ENCODE results near the gene ERF. TPM values are rescaled to one million over a fixed set of nuclear protein-coding genes. Genes with fewer than 3 reads are reported as not detected.
A peak's percentile ranks its signal among the peaks of the same experiment; 100 is the strongest.

ERF gene
- total and polyA plus RNA-seq, 2 of the 4 experiments (the other 2 are of a cell fraction), result 5.2 to 32.4 TPM

GRCh38 chr19:42217520-42218437, 37.1 kb downstream of the ERF start, which contains the start of gene DEDD2:
Gene DEDD2, minus strand, starts transcription at chr19:42217677. Its CDS starts 670 bp downstream, at chr19:42217007.
- Histone ChIP-seq H3K18ac (ENCODE audit: low read depth, low read length) (peak within 1 kb of the TSS; percentile 87), H2BK120ac (ENCODE audit: low read depth, low read length) (peak within 1 kb of the TSS; percentile 92), H3K56ac (ENCODE audit: extremely low read depth, insufficient read depth, low read length) (peak within 1 kb of the TSS; percentile 62), H3K27me3 (ENCODE audit: control insufficient read depth, insufficient read depth, low read length) (no peaks in the 10 kb centered on the region), H2AK5ac (ENCODE audit: low read depth, low read length) (peak within 1 kb of the TSS; percentile 99), H3K14ac (replicated peaks; ENCODE audit: low read depth, low read length) (peak within 1 kb of the TSS; percentile 79), H4K5ac (ENCODE audit: low read depth, low read length) (peak within 1 kb of the TSS; percentile 92), H3K36me3 (ENCODE audit: control insufficient read depth, insufficient read depth, low read length) (peaks cover 4% of the 10 kb centered on the region), H3K27ac (ENCODE audit: insufficient read depth, low read length) (peak within 1 kb of the TSS; percentile 65), H3K23ac (ENCODE audit: low read depth, low read length) (peak within 1 kb of the TSS; percentile 79), H2BK20ac (ENCODE audit: low read depth, low read length) (peak within 1 kb of the TSS; percentile 7), H3K9me3 (ENCODE audit: control insufficient read depth, insufficient read depth, low read length) (no peaks in the 10 kb centered on the region), H3K9me1 (ENCODE audit: insufficient read depth, low read length) (peaks cover 7% of the 10 kb centered on the region), H2BK5ac (ENCODE audit: low read depth, low read length, poor library complexity, severe bottlenecking) (peak within 1 kb of the TSS; percentile 80), H4K20me1 (ENCODE audit: insufficient read depth, low read length) (peaks cover 8% of the 10 kb centered on the region), H2BK15ac (ENCODE audit: low read depth, low read length) (peak within 1 kb of the TSS; percentile 16; the same call in 1 of the 3 replicates), H2AK9ac (replicated peaks; ENCODE audit: low read depth, low read length, poor library complexity) (peak within 1 kb of the TSS; percentile 92), H3K9ac (ENCODE audit: low read depth, low read length) (peak within 1 kb of the TSS; percentile 74), H4K91ac (ENCODE audit: insufficient read depth, low read depth, low read length) (peak within 1 kb of the TSS; percentile 92), H3K4me3 (ENCODE audit: insufficient read depth, low read depth, low read length) (peak within 1 kb of the TSS; percentile 77), H3K4ac (ENCODE audit: low read depth, low read length) (peak within 1 kb of the TSS; percentile 89), H2AFZ (replicated peaks; ENCODE audit: low read length, poor library complexity) (peak within 1 kb of the TSS; percentile 67), H3K4me2 (ENCODE audit: low read depth, low read length) (peak within 1 kb of the TSS; percentile 67), H4K8ac (ENCODE audit: low read depth in 2 of 2, low read length in 2 of 2) (peak within 1 kb of the TSS; percentile 91 to 96), H3K4me1 (ENCODE audit: control insufficient read depth, insufficient read depth, low read length) (peaks cover 11% of the 10 kb centered on the region), H3K79me1 (ENCODE audit: low read depth in 1 of 2, low read length in 2 of 2) (peaks cover 35 to 84% of the 10 kb centered on the region in 2 experiments)
- ChIA-PET POLR2A (ENCODE audit: unreplicated experiment) (no interaction called here), CTCF (no interaction called here)
- intact Hi-C loops (cut with micrococcal nuclease) (no loop called here), dilution Hi-C loops (cut with HindIII; ENCODE audit: low sequenced_read_pairs, unreplicated experiment) (no loop called here), in situ Hi-C loops (cut with MboI; ENCODE audit: low sequenced_read_pairs) (no loop called here)
- 15% methylated on average over 21 of the region's 57 CpGs; no CpG with 5 or more reads in 1 of the 2 experiments for WGBS, 2 experiments (ENCODE audit: extremely low coverage in 2 of 2, insufficient read length in 1 of 2)
- peak; percentile 81 for ATAC-seq (ENCODE audit: low read depth)
- BruUV-seq (replicated peaks), result no TSS peak
- peak; percentile 99 for DNase-seq
- peak; percentile 87; the same call in 1 of the 2 replicates for TF ChIP-seq MAZ (IDR thresholded peaks at IDR 0.05; ENCODE audit: borderline replicate concordance, low read depth, low read length)
- TF ChIP-seq POLR2A (IDR thresholded peaks at IDR 0.05; ENCODE audit: low read depth, low read length), result peak; percentile 79
- no peak for TF ChIP-seq CEBPB (IDR thresholded peaks at IDR 0.05; ENCODE audit: low read depth, low read length)
- TF ChIP-seq ELK1 (IDR thresholded peaks at IDR 0.05; ENCODE audit: borderline replicate concordance, low read depth, low read length), result no peak
- TF ChIP-seq RAD21 (IDR thresholded peaks at IDR 0.05; ENCODE audit: low read length), result no peak
- no peak for TF ChIP-seq SMC3 (IDR thresholded peaks at IDR 0.05; ENCODE audit: low read depth, low read length)
- TF ChIP-seq MAFK (IDR thresholded peaks at IDR 0.05; ENCODE audit: low read depth, low read length), result no peak
- peak; percentile 93 for TF ChIP-seq BHLHE40 (IDR thresholded peaks at IDR 0.05; ENCODE audit: low read depth, low read length)
- peak; percentile 57 for TF ChIP-seq USF2 (IDR thresholded peaks at IDR 0.05; ENCODE audit: low read depth, low read length)
- TF ChIP-seq RCOR1 (IDR thresholded peaks at IDR 0.05; ENCODE audit: insufficient replicate concordance, low read length), result no peak
- no peak for TF ChIP-seq NFE2L2 (IDR thresholded peaks at IDR 0.05; ENCODE audit: low read depth, low read length)
- peak; percentile 62 for TF ChIP-seq FOS (IDR thresholded peaks at IDR 0.05; ENCODE audit: low read depth, low read length)
- TF ChIP-seq CHD1 (IDR thresholded peaks at IDR 0.05; ENCODE audit: low read depth, low read length), result no peak
- TF ChIP-seq RFX5 (IDR thresholded peaks at IDR 0.05; ENCODE audit: low read depth, low read length), result no peak
